DND-41 (cell line): ENCODE results near the gene MGAT5.

Experiments
- ATAC-seq: fragments of 200-7000 bp; cut with Tn5 transposase; 3 replicates; pipeline ENCODE4 v1.9.1; 2021; ENCODE audit warnings: low read depth; ENCODE audit not compliant: insufficient read depth
- DNase-seq: peaks from one replicate; pipeline ENCODE4 v3.0.0-alpha.2; 2020
- H2AFZ ChIP-seq: 2 replicates; pipeline ENCODE4 v1.6.0; 2012; ENCODE audit warnings: low read depth, low read length
- H3K27ac ChIP-seq: 2 replicates; pipeline ENCODE4 v1.5.1; 2012; ENCODE audit warnings: low read length, inconsistent platforms
- H3K27me3 ChIP-seq: fragments of 200-600 bp; sonication (generic); 2 replicates; pipeline ENCODE4 v1.6.0; 2012; ENCODE audit warnings: low read length, mild to moderate bottlenecking, inconsistent platforms; ENCODE audit not compliant: insufficient read depth, poor library complexity
- H3K36me3 ChIP-seq: 2 replicates; pipeline ENCODE4 v1.5.1; 2012; ENCODE audit warnings: low read length, inconsistent platforms; ENCODE audit not compliant: insufficient read depth
- H3K4me1 ChIP-seq: 2 replicates; pipeline ENCODE4 v1.5.1; 2012; ENCODE audit warnings: mild to moderate bottlenecking, low read length; ENCODE audit not compliant: insufficient read depth
- H3K4me2 ChIP-seq: 2 replicates; pipeline ENCODE4 v1.6.0; 2012; ENCODE audit warnings: mild to moderate bottlenecking, moderate library complexity, low read length, inconsistent platforms; ENCODE audit not compliant: insufficient read depth
- H3K4me3 ChIP-seq, 2 experiments: fragments of 200-600 bp in 1 of 2; shearing (Covaris generic) in 1 of 2; 2 replicates each; pipeline ENCODE4 v1.5.1; 2012 to 2016; ENCODE audit warnings: inconsistent platforms in 2 of 2, low read length in 2 of 2, mild to moderate bottlenecking in 2 of 2, low read depth in 1 of 2, moderate library complexity in 1 of 2
- H3K79me2 ChIP-seq: 2 replicates; pipeline ENCODE4 v1.6.0; 2012; ENCODE audit warnings: low read length, inconsistent platforms; ENCODE audit not compliant: insufficient read depth
- H3K9ac ChIP-seq: 2 replicates; pipeline ENCODE4 v1.6.0; 2012; ENCODE audit warnings: low read depth, mild to moderate bottlenecking, inconsistent platforms, low read length, moderate library complexity
- H3K9me3 ChIP-seq: 2 replicates; pipeline ENCODE4 v1.5.1; 2012; ENCODE audit warnings: low read length, moderate library complexity, mild to moderate bottlenecking, inconsistent platforms; ENCODE audit not compliant: insufficient read depth, severe bottlenecking
- H4K20me1 ChIP-seq: 2 replicates; pipeline ENCODE4 v1.6.0; 2012; ENCODE audit warnings: low read length; ENCODE audit not compliant: insufficient read depth
- CTCF ChIP-seq: IDR thresholded peaks from 2 replicates; pipeline ENCODE4 v1.5.1; 2012; ENCODE audit warnings: borderline replicate concordance, low read length, moderate library complexity, mild to moderate bottlenecking; ENCODE audit not compliant: poor library complexity, severe bottlenecking; ENCODE audit errors: extremely low read depth
- EZH2 ChIP-seq: IDR thresholded peaks from 3 replicates; pipeline ENCODE4 v1.6.1; 2012; ENCODE audit warnings: borderline replicate concordance, low read depth, mild to moderate bottlenecking, moderate library complexity, low read length, inconsistent platforms; ENCODE audit not compliant: severe bottlenecking

The MGAT5 gene

GRCh38 chr2:134502104-134502503 is 248.2 kb downstream of the MGAT5 start:
- H3K27ac ChIP-seq, result no peak overlapping the region
- H3K4me2 ChIP-seq, result no peak overlapping the region
- H4K20me1 ChIP-seq, result no peaks in the 10 kb centered on the region
- no peak overlapping the region for H2AFZ ChIP-seq
- H3K79me2 ChIP-seq, result no peaks in the 10 kb centered on the region
- no peaks in the 10 kb centered on the region for H3K9me3 ChIP-seq
- TF ChIP-seq CTCF (no peak), EZH2 (no peak)
- H3K36me3 ChIP-seq, result no peaks in the 10 kb centered on the region
- no peak for DNase-seq
- ATAC-seq, result no peak
- H3K27me3 ChIP-seq, result no peaks in the 10 kb centered on the region
- H3K4me1 ChIP-seq, result no peaks in the 10 kb centered on the region
- no peak overlapping the region for H3K9ac ChIP-seq
- H3K4me3 ChIP-seq, result no peak overlapping the region
